NCI-H128 (cell line): ENCODE results near the gene EXD3.

Source experiments
- DNase-seq: peaks from one replicate; lab custom pipeline; 2025; ENCODE audit not compliant: unreplicated experiment; lab: John Stamatoyannopoulos, UW

EXD3 gene

GRCh38 chr9:137276473-137277328 is 146.3 kb downstream of the EXD3 start:
- DNase-seq, result no peak

DNA sequence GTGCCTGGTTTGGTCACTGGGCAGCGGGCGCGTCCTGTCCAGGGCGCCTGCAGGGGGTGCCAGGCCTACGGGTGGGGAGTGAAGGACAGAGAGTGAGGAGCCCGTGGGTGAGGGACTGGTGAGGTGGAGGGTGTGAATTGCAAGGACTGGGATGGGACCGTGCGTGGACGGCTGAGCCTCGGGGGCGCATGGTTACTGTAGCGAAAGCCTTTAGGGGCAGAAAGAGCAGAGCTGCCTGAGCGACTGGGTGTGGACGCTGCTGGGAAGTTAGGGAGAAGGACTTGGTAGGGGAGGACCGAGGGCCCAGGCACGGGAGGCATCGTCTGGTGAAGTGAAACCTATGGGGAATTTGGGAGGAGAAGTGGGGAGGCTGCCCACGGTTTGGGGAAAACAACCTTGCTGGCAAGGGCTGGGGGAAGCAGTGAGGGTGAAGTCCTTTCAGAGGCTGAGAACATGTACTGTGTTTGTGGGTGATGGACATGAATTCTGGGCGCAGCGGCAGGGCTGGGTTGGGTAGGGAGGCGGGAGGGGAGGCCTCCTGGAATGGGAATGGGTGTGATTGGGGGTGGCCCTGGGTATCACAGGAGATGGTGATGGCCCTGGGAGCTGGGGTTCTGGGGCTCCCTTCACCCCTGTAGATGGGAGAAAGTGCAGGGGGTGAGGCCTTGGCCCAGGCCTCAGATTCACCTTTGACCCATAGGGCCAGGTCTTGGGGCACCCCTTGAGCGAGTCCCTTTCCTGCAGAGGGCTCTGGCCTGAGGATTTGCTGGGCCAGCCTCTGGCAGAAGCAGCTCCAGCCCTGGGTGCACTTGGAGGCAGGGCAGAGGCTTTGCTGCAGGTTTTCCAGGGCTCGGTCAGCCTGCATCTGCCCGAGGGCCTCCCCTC is 147.1 kb downstream of the EXD3 start:
- DNase-seq, result no peak

DNA sequence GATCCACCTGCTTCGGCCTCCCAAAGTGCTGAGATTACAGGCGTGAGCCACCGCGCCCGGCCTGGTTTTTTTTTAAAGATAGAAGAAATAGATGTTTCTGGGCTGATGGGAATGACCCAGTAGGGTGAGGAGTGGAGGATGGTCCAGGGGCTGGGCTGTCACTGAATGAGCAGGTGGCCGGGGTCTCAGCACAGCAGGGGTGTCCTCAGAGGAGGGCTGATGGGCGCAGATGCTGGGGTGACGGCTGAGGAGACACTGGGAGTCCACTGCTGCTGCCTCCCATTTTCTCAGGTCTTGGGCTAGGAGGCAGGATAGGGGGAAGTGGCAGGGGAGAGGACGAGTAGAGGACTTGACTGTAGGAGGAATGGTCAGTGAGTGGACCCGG is 147.8 kb downstream of the EXD3 start:
- no peak for DNase-seq

GRCh38 chr9:137273611-137274320 is 149.2 kb downstream of the EXD3 start:
- no peak for DNase-seq

- no peak for DNase-seq
These were observed 149.9 kb downstream of the EXD3 start for GRCh38 chr9:137273095-137273490.

- no peak for DNase-seq
These were observed 150.5 kb downstream of the EXD3 start for GRCh38 chr9:137272241-137273094.

- DNase-seq, result no peak
These were observed 151.3 kb downstream of the EXD3 start for GRCh38 chr9:137271696-137272076.

- no peak for DNase-seq
These were observed 151.8 kb downstream of the EXD3 start for GRCh38 chr9:137270929-137271695.

DNA sequence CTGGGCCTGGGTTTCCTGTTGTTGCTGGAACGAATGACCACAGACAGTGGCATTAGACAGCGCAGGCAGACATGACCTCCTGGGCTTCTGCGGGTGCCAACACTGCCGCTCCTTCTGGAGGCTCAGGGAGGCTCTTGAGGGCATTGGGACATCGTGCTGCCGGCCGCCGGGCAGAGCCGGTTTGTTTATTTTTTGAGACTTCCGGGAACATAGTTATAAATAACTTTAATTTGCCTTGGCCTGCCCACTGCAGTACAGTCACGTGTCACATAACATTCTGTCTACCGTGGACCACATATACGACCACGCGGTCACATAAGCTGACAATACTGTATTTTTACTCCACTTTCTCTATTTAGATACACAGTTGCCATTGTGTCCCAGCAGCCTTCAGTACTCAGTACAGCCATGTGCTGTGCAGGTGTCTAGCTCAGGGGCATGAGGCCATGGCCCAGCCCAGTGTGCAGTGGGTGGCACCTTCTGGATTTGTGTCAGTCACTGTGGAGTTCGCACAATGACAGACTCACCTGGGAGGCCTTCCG is 153.7 kb downstream of the EXD3 start:
- no peak for DNase-seq

GRCh38 chr9:137268538-137269201 is 154.3 kb downstream of the EXD3 start:
- no peak for DNase-seq

- no peak for DNase-seq
These were observed 155.0 kb downstream of the EXD3 start for GRCh38 chr9:137267933-137268355.

DNA sequence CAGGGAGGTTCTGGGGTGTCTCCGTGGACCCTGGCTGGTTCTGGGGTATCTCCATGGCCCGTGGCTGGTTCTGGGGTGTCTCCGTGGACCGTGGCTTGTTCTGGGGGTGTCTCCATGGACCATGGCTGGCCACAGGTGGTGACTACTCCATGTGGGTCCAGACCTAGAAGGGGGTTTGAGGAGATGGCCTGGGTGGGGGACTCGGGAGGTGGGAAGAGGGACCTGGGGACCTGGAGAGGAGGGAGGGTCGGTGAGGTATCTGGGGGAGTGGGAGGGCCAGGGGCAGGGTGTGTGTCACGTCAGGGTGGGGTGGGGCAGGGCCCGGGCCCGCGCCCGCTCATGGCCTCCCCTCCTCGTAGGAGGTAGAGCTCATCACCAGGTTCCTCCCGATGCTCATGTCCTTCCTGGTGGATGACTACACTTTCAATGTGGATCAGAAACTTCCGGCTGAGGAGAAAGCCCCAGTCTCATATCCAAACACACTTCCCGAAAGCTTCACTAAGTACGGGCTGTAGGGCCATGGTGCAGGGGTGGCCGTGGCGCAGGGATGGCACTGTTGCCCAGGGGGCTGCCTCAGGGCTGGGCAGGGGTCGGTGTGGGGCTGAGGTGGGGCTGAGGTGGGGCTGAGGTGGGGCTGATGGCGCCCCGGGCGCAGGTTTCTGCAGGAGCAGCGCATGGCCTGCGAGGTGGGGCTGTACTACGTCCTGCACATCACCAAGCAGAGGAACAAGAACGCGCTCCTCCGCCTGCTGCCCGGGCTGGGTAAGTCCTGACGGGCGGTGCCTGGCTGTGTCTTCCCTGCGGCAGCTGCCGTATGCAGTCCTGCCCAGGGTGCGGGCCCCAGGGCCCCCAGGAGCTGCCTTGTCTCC is 156.1 kb downstream of the EXD3 start:
- DNase-seq, result no peak

GRCh38 chr9:137266162-137266527 is 156.8 kb downstream of the EXD3 start:
- no peak for DNase-seq

- DNase-seq, result no peak
These were observed 157.3 kb downstream of the EXD3 start for GRCh38 chr9:137265496-137266161.

GRCh38 chr9:137264067-137264466 is 158.9 kb downstream of the EXD3 start:
- no peak for DNase-seq

DNA sequence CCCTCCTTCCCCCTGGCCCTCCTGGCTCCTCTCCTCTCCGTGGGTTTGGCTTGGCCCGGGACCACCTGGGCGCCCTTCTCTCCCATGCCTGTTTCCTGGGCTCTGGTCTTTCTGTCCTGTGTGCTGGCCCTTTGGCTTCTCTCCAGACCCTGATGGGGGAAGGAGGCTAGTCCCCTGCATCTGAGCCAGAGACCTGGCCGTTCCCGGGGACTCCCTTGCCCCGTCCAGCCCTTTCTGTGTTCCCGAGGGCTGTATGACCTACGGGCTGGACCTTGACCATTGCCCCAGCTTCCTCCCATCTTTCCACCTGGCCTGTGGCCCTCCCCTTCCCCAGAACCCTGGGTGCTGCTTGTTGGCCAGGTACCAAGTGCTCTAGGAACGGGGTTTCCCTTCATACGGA is 159.5 kb downstream of the EXD3 start:
- DNase-seq, result no peak

DNA sequence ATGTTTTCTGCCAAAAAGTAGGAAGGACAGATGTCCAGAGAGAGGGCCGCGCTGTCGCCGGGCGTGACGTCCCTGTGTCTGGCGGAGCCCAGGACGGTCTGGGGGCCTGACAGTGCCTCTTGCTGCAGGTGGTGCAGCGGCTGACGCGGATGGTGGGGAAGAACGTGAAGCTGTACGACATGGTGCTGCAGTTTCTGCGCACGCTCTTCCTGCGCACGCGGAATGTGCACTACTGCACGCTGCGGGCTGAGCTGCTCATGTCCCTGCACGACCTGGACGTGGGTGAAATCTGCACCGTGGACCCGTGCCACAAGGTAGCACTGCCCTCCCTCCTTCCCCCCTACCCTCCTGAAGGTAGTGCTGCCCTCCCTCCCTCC is 160.1 kb downstream of the EXD3 start:
- DNase-seq, result no peak
